ENCODE results near the gene MAD1L1.
"Not testable (repeated sequence)": the region's sequence is repeated elsewhere in the genome, so short reads cannot be mapped to it uniquely, and the experiment has no call there.

MAD1L1 gene

DNA sequence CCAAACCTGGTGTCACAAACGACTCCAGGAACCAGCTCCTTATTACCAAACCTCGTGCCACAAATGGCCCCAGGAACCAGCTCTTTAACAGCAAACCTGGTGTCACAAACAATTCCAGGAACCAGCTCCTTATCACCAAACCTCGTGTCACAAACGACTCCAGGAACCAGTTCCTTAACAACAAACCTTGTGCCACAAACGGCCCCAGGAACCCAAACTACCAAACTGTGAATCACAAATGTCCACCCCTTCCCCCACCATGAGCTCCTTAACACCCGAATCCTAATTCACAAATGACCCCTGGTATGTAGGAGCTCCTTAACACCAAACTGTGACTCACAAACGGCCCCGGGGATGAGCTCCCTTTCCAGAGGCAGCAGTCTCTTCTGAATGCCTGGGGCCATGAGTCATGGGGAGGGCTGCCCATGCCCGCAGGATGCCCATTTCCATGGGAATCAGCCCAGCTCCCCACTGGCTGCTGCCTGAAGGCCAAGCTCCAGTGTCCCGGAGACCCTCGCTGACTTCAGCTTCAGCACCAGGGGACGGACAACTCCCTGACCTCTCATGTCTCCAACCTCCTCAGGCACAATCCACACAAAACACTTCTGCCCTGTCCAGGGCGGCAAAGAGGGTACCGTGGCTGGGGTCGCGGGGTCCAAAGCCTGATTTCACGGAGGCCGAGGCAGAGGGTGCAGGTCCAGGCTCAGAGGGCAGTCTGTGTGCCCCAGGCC lies 349.5 kb downstream of the MAD1L1 start:
- Histone ChIP-seq H3K4me1 (ENCODE audit: control insufficient read depth in 1 of 2, insufficient read depth in 2 of 2, low read length in 2 of 2) (peaks cover 18 to 19% of the 10 kb centered on the region in 2 experiments), H4K91ac (ENCODE audit: low read depth, low read length) (no peak overlapping the region), H2BK5ac (ENCODE audit: low read depth, low read length, poor library complexity) (no peak overlapping the region), H3K27me3 (ENCODE audit: insufficient read depth, low read length) (no peaks in the 10 kb centered on the region), H3K23ac (ENCODE audit: low read length) (no peak overlapping the region), H4K8ac (ENCODE audit: low read depth, low read length) (no peak overlapping the region), H3K9me3 (ENCODE audit: insufficient read depth, low read depth, low read length) (peaks cover 13% of the 10 kb centered on the region), H2BK12ac (ENCODE audit: low read length) (no peak overlapping the region), H3K18ac (ENCODE audit: low read length) (no peak overlapping the region), H3K36me3 (ENCODE audit: control insufficient read depth in 1 of 2, insufficient read depth in 2 of 2, low read length in 2 of 2) (peaks cover 8 to 13% of the 10 kb centered on the region in 2 experiments), H3K4ac (ENCODE audit: low read depth, low read length) (no peak overlapping the region), H2BK120ac (ENCODE audit: insufficient read depth, low read length, poor library complexity) (no peak overlapping the region), H3K79me1 (ENCODE audit: low read length) (no peaks in the 10 kb centered on the region), H3K9ac (ENCODE audit: low read length) (no peak overlapping the region), H3K4me3 (ENCODE audit: low read depth, low read length) (no peak overlapping the region), H3K4me2 (ENCODE audit: low read length) (no peak overlapping the region), H4K12ac (ENCODE audit: low read depth, low read length) (no peak overlapping the region), H3K27ac (ENCODE audit: low read depth, low read length) (no peak overlapping the region), H3K79me2 (ENCODE audit: control insufficient read depth, insufficient read depth, low read length, poor library complexity) (no peaks in the 10 kb centered on the region), H2AK5ac (ENCODE audit: low read length) (no peak overlapping the region), H3K14ac (ENCODE audit: low read length) (no peak overlapping the region), H2AFZ (ENCODE audit: insufficient read depth, low read length, poor library complexity) (no peak overlapping the region)
- WGBS (ENCODE audit: extremely low coverage, insufficient coverage, insufficient read length), result no CpG with 5 or more reads among the region's 18 CpGs
- DNase-seq, result peak; percentile 81 to 91

DNA sequence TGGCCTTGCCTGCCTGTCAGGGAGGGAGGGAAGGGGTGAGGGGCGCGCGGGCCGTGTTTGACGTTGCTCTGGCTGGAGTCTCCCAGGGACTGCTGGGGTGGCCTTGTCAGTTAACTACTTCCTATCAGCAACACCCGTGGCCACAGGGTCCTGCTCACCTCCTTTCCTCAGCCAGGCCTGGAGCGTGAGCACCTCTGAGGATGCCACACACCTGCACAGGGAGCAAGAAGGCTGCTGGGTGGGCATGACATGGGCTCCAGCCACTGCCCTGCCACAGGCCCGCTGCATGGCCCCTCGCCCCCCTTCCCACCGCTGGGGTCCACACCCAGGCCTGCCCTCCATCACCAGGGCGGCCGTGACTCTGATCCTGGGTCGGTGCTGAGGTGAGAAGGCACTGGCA lies 350.3 kb downstream of the MAD1L1 start:
- Histone ChIP-seq H3K23ac (ENCODE audit: low read length) (no peak overlapping the region), H4K12ac (ENCODE audit: low read depth, low read length) (no peak overlapping the region), H4K8ac (ENCODE audit: low read depth, low read length) (no peak overlapping the region), H3K18ac (ENCODE audit: low read length) (no peak overlapping the region), H2AK5ac (ENCODE audit: low read length) (no peak overlapping the region), H3K79me2 (ENCODE audit: control insufficient read depth, insufficient read depth, low read length, poor library complexity) (no peaks in the 10 kb centered on the region), H3K36me3 (ENCODE audit: control insufficient read depth in 1 of 2, insufficient read depth in 2 of 2, low read length in 2 of 2) (peaks cover 5 to 8% of the 10 kb centered on the region in 2 experiments), H3K79me1 (ENCODE audit: low read length) (no peaks in the 10 kb centered on the region), H2BK120ac (ENCODE audit: insufficient read depth, low read length, poor library complexity) (no peak overlapping the region), H2AFZ (ENCODE audit: insufficient read depth, low read length, poor library complexity) (no peak overlapping the region), H3K14ac (ENCODE audit: low read length) (no peak overlapping the region), H3K27me3 (ENCODE audit: insufficient read depth, low read length) (no peaks in the 10 kb centered on the region), H3K4me3 (ENCODE audit: low read depth, low read length) (no peak overlapping the region), H2BK12ac (ENCODE audit: low read length) (no peak overlapping the region), H3K4me2 (ENCODE audit: low read length) (no peak overlapping the region), H3K9me3 (ENCODE audit: insufficient read depth, low read depth, low read length) (peaks cover 5% of the 10 kb centered on the region), H3K4ac (ENCODE audit: low read depth, low read length) (no peak overlapping the region), H2BK5ac (ENCODE audit: low read depth, low read length, poor library complexity) (no peak overlapping the region), H3K27ac (ENCODE audit: low read depth, low read length) (no peak overlapping the region), H3K9ac (ENCODE audit: low read length) (no peak overlapping the region), H4K91ac (ENCODE audit: low read depth, low read length) (no peak overlapping the region), H3K4me1 (ENCODE audit: control insufficient read depth in 1 of 2, insufficient read depth in 2 of 2, low read length in 2 of 2) (peaks cover 18 to 19% of the 10 kb centered on the region in 2 experiments)
- DNase-seq, result no peak
- no CpG with 5 or more reads among the region's 13 CpGs for WGBS (ENCODE audit: extremely low coverage, insufficient coverage, insufficient read length)

DNA sequence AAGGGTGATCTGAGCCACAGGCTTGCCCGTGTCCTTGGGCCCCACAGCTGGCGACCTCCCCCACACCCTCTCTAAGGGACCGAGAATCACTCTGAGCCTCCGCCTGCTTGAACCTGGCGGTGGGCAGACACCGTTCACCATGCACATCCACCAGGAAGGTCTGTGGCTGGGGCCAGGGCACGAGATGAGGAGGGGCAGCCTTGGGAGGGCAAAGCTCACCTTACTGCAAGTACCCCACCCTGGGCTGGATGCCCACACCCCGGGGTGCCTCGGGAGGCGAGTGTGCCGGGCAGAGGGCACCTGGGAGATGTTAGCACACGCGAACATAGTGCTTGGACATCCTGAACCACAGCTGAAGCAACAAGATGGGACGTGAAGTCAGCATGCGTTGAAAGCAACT lies 350.8 kb downstream of the MAD1L1 start:
- no peak overlapping the region for H2BK12ac ChIP-seq (ENCODE audit: low read length)

DNA sequence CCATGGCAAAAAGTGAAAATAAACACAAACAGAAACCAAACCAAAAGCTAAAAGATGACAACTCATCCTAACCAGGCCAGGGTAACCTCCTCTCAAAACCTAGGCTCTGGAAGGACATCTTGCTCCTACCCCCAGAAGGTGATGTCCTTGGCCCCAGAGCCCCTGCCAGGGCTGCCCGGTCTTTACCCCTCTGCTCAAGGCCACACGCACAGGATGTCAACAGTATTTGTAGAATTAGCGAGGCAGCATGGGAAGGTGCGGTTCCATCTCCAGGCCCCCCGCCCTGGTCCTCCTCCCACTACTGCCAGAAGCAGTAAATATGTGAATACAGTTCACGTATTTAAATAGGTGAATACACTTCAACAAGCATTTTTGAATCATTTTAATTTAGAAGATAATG lies 356.1 kb downstream of the MAD1L1 start:
- H3K18ac ChIP-seq (ENCODE audit: low read length); DNase-seq; H4K91ac ChIP-seq (ENCODE audit: low read depth, low read length); H3K79me1 ChIP-seq (ENCODE audit: low read length); H2BK5ac ChIP-seq (ENCODE audit: low read depth, low read length, poor library complexity); H3K79me2 ChIP-seq (ENCODE audit: control insufficient read depth, insufficient read depth, low read length, poor library complexity); H2BK12ac ChIP-seq (ENCODE audit: low read length); H2AFZ ChIP-seq (ENCODE audit: insufficient read depth, low read length, poor library complexity); H4K8ac ChIP-seq (ENCODE audit: low read depth, low read length); H3K4me3 ChIP-seq (ENCODE audit: low read depth, low read length); H4K12ac ChIP-seq (ENCODE audit: low read depth, low read length); H3K36me3 ChIP-seq (ENCODE audit: control insufficient read depth in 1 of 2, insufficient read depth in 2 of 2, low read length in 2 of 2); H3K4me2 ChIP-seq (ENCODE audit: low read length); H3K9ac ChIP-seq (ENCODE audit: low read length); H2BK120ac ChIP-seq (ENCODE audit: insufficient read depth, low read length, poor library complexity); H3K9me3 ChIP-seq (ENCODE audit: insufficient read depth, low read depth, low read length); H3K4me1 ChIP-seq (ENCODE audit: control insufficient read depth in 1 of 2, insufficient read depth in 2 of 2, low read length in 2 of 2); H3K27me3 ChIP-seq (ENCODE audit: insufficient read depth, low read length); H2AK5ac ChIP-seq (ENCODE audit: low read length); H3K27ac ChIP-seq (ENCODE audit: low read depth, low read length); H3K23ac ChIP-seq (ENCODE audit: low read length); H3K4ac ChIP-seq (ENCODE audit: low read depth, low read length); H3K14ac ChIP-seq (ENCODE audit: low read length): not testable (repeated sequence)
- no CpG with 5 or more reads among the region's 6 CpGs for WGBS (ENCODE audit: extremely low coverage, insufficient coverage, insufficient read length)

More for the DNA sequence above, 350.8 kb downstream of the MAD1L1 start:
- Histone ChIP-seq H4K12ac (ENCODE audit: low read depth, low read length) (no peak overlapping the region), H3K18ac (ENCODE audit: low read length) (no peak overlapping the region), H4K91ac (ENCODE audit: low read depth, low read length) (no peak overlapping the region), H3K9me3 (ENCODE audit: insufficient read depth, low read depth, low read length) (peaks cover under 1% of the 10 kb centered on the region), H3K4me1 (ENCODE audit: control insufficient read depth in 1 of 2, insufficient read depth in 2 of 2, low read length in 2 of 2) (peaks cover 18 to 19% of the 10 kb centered on the region in 2 experiments), H2AK5ac (ENCODE audit: low read length) (no peak overlapping the region), H3K27ac (ENCODE audit: low read depth, low read length) (no peak overlapping the region), H3K9ac (ENCODE audit: low read length) (no peak overlapping the region), H2AFZ (ENCODE audit: insufficient read depth, low read length, poor library complexity) (no peak overlapping the region), H3K4me2 (ENCODE audit: low read length) (no peak overlapping the region), H3K27me3 (ENCODE audit: insufficient read depth, low read length) (no peaks in the 10 kb centered on the region), H3K36me3 (ENCODE audit: control insufficient read depth in 1 of 2, insufficient read depth in 2 of 2, low read length in 2 of 2) (peaks cover under 1 to 5% of the 10 kb centered on the region in 2 experiments), H3K79me2 (ENCODE audit: control insufficient read depth, insufficient read depth, low read length, poor library complexity) (no peaks in the 10 kb centered on the region), H3K79me1 (ENCODE audit: low read length) (no peaks in the 10 kb centered on the region), H4K8ac (ENCODE audit: low read depth, low read length) (no peak overlapping the region), H2BK120ac (ENCODE audit: insufficient read depth, low read length, poor library complexity) (no peak overlapping the region), H3K14ac (ENCODE audit: low read length) (no peak overlapping the region), H3K23ac (ENCODE audit: low read length) (no peak overlapping the region), H3K4ac (ENCODE audit: low read depth, low read length) (no peak overlapping the region), H3K4me3 (ENCODE audit: low read depth, low read length) (no peak overlapping the region), H2BK5ac (ENCODE audit: low read depth, low read length, poor library complexity) (no peak overlapping the region)
- no peak for DNase-seq
- WGBS (ENCODE audit: extremely low coverage, insufficient coverage, insufficient read length), result no CpG with 5 or more reads among the region's 15 CpGs

Measured in trophoblast cell (in vitro differentiated cells and primary cell).